ENCODE data around the gene USP51. TPM values are rescaled to one million over a fixed set of nuclear protein-coding genes. Genes with fewer than 3 reads are reported as not detected.
"Not testable (repeated sequence)": the region's sequence is repeated elsewhere in the genome, so short reads cannot be mapped to it uniquely, and the experiment has no call there.

The USP51 gene
- total and polyA plus RNA-seq, 8 donors: 3.0 to 10.3 (median 9.2) TPM

- TF ChIP-seq, protein P1, sequence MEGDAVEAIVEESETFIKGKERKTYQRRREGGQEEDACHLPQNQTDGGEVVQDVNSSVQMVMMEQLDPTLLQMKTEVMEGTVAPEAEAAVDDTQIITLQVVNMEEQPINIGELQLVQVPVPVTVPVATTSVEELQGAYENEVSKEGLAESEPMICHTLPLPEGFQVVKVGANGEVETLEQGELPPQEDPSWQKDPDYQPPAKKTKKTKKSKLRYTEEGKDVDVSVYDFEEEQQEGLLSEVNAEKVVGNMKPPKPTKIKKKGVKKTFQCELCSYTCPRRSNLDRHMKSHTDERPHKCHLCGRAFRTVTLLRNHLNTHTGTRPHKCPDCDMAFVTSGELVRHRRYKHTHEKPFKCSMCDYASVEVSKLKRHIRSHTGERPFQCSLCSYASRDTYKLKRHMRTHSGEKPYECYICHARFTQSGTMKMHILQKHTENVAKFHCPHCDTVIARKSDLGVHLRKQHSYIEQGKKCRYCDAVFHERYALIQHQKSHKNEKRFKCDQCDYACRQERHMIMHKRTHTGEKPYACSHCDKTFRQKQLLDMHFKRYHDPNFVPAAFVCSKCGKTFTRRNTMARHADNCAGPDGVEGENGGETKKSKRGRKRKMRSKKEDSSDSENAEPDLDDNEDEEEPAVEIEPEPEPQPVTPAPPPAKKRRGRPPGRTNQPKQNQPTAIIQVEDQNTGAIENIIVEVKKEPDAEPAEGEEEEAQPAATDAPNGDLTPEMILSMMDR (IDR thresholded peaks at IDR 0.05): no peak
- Histone ChIP-seq H3K4me1 (no peaks in the 10 kb centered on the region), H3K9me3 (no peaks in the 10 kb centered on the region), H3K4me3 (no peak overlapping the region), H3K36me3 (no peaks in the 10 kb centered on the region), H3K27me3 (no peaks in the 10 kb centered on the region), H3K27ac (no peak overlapping the region)
- intact Hi-C loops (cut with DNase I): no loop called here
- DNase-seq (no peak), ATAC-seq (no peak)
Measured at GRCh38 chrX:55484948-55485347, 4.7 kb downstream of the USP51 start.

GRCh38 chrX:55480390-55481062 is 9.1 kb downstream of the USP51 start:
- Histone ChIP-seq H3K27me3 (no peaks in the 10 kb centered on the region), H3K4me1 (no peaks in the 10 kb centered on the region), H3K4me3 (no peak overlapping the region), H3K27ac (no peak overlapping the region), H3K9me3 (no peaks in the 10 kb centered on the region), H3K36me3 (no peaks in the 10 kb centered on the region)
- DNase-seq: no peak
- no peak for ATAC-seq
- TF ChIP-seq, protein P1 (IDR thresholded peaks at IDR 0.05): no peak
- intact Hi-C loops (cut with DNase I): no loop called here

DNA sequence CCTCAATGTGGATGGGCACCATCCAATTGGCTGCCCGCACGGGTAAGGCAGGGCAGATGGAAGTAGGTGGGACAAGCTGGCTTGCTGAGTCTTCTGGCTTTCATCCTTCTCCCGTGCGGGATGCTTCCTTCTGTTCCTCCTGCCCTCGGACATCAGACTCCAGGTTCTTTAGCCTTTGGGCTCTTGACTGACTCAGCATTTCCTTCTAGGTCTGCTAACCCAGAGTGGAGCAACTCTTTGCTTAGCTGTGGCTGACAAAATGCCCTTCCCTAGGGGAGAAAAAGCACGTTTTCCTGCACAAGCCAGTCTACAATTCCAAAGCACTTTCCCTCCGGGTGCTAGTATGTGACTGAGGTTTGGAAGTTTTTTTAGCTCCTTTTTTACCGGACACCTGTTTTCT is 9.7 kb downstream of the USP51 start:
- DNase-seq; intact Hi-C loops (cut with DNase I); H3K27ac ChIP-seq; H3K36me3 ChIP-seq; H3K4me1 ChIP-seq; H3K9me3 ChIP-seq; H3K27me3 ChIP-seq; ATAC-seq; H3K4me3 ChIP-seq: not testable (repeated sequence)

DNA sequence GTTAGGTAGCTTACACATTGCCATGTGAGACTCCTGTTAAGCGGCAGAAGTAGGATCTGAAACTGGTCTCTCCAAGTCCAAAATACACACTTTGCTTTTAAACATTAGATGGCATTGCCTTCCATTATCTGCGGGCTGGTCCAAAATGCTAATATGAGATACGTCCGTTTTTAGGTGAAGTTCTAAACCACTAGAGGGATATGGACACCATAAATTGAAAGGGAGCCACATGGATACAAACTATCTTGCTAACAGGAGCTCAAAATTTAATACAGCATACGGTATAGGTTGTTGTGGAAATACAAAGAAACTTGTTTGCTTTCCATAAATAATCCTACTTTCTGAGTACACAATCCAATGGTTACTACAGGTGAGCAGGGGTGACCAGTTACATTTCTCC is 23.9 kb downstream of the USP51 start:
- H3K27me3 ChIP-seq; H3K4me3 ChIP-seq; ATAC-seq; intact Hi-C loops (cut with DNase I); H3K4me1 ChIP-seq; DNase-seq; H3K9me3 ChIP-seq; H3K36me3 ChIP-seq; H3K27ac ChIP-seq: not testable (repeated sequence)

DNA sequence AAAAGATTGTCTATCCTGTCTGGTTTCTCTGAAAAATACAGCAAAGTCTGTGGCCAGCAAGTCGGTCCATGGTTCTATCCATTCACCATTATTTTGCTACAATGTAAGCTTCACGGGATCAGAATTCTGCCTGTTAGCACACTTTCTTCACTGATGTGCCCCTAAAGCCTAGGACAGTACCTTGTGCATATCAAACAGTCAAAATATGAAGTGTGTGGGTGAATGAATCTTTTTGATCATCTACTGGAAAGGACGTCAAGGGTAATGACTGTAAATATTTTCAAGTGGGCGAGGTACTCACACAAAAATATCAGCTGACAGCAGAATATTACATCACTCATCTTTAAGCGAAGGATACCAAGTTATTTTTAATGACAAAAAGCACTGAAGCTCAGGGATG is 24.5 kb downstream of the USP51 start:
- H3K4me3 ChIP-seq; ATAC-seq; H3K27me3 ChIP-seq; DNase-seq; intact Hi-C loops (cut with DNase I); H3K27ac ChIP-seq; H3K4me1 ChIP-seq; H3K36me3 ChIP-seq; H3K9me3 ChIP-seq: not testable (repeated sequence)

DNA sequence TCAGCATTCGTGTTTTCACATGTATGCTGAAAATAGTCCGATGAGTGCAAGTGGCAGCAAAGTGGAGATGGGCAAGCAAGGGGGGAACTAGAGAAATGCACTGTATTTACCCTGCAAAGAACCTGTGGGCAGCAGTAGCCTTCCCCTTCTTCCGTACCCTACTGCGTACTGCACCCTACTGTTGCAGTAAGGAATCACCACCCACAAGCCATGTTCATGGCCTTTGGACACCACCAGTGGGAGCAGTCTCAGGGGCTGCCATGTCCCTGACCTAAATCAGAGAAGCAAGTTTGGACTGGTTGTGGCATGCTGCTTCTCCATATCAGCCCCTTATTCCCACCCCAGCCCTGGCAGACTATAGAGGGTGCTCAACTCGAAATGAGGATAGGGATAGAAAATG is 25.6 kb downstream of the USP51 start:
- H3K4me1 ChIP-seq; ATAC-seq; H3K4me3 ChIP-seq; H3K36me3 ChIP-seq; H3K9me3 ChIP-seq; DNase-seq; intact Hi-C loops (cut with DNase I); H3K27me3 ChIP-seq; H3K27ac ChIP-seq: not testable (repeated sequence)

GRCh38 chrX:55459926-55460325 is 29.7 kb downstream of the USP51 start:
- H3K36me3 ChIP-seq; H3K27me3 ChIP-seq; H3K4me1 ChIP-seq; intact Hi-C loops (cut with DNase I); H3K27ac ChIP-seq; H3K9me3 ChIP-seq; DNase-seq; H3K4me3 ChIP-seq: not testable (repeated sequence)
- ATAC-seq: peak; percentile 16

DNA sequence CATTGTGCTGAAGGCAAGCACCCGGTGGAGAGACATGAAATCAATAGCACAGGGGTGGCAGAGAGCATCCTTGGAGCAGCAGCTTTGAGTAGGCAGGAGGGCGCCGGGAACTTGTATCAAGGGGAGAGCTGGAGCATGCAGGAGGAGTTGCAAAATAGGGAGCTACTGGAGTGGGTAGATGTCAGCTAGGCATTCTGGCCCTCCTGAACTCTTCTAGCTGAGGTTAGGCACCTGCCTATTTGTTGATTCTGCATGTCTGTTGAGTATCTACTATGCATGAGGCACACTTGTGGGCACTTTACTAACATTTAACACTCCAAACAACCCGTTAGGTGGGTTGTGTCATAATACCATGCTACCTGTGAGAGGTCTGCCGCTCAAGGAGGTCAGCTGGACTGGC is 30.2 kb downstream of the USP51 start:
- H3K36me3 ChIP-seq; intact Hi-C loops (cut with DNase I); DNase-seq; H3K27ac ChIP-seq; H3K9me3 ChIP-seq; H3K4me1 ChIP-seq; H3K27me3 ChIP-seq; H3K4me3 ChIP-seq: not testable (repeated sequence)
- peak; percentile 83 for ATAC-seq

- H3K4me3 ChIP-seq; H3K36me3 ChIP-seq; intact Hi-C loops (cut with DNase I); H3K9me3 ChIP-seq; H3K4me1 ChIP-seq; ATAC-seq; DNase-seq; H3K27me3 ChIP-seq; H3K27ac ChIP-seq: not testable (repeated sequence)
Measured at GRCh38 chrX:55455708-55456107, 33.9 kb downstream of the USP51 start.
